GM21529 (cell line): ENCODE results near the gene MAST4.

Source experiments
- ATAC-seq: cut with Tn5 transposase; IDR thresholded peaks from one replicate; pipeline ENCODE4 v1.9.1; 2021; ENCODE audit not compliant: unreplicated experiment

Gene MAST4

GRCh38 chr5:66947458-66947857, 351.3 kb downstream of the MAST4 start:
- no peak for ATAC-seq

- ATAC-seq: no peak
Observed at GRCh38 chr5:66949066-66949465, 352.9 kb downstream of the MAST4 start.

- no peak for ATAC-seq
Observed at GRCh38 chr5:66952153-66952552, 356.0 kb downstream of the MAST4 start.

- no peak for ATAC-seq
Observed at GRCh38 chr5:66956439-66956838, 360.2 kb downstream of the MAST4 start.

- no peak for ATAC-seq
Observed at GRCh38 chr5:66958201-66958979, 362.2 kb downstream of the MAST4 start.

GRCh38 chr5:66958980-66959641, 362.9 kb downstream of the MAST4 start:
- ATAC-seq: no peak

GRCh38 chr5:66959653-66960052, 363.5 kb downstream of the MAST4 start:
- no peak for ATAC-seq

- ATAC-seq: no peak
Observed at GRCh38 chr5:66960369-66961137, 364.4 kb downstream of the MAST4 start.

GRCh38 chr5:66963559-66963971, 367.4 kb downstream of the MAST4 start:
- ATAC-seq: no peak

- no peak for ATAC-seq
Observed at GRCh38 chr5:66966439-66966838, 370.2 kb downstream of the MAST4 start.

- no peak for ATAC-seq
Observed at GRCh38 chr5:66967102-66967501, 370.9 kb downstream of the MAST4 start.

- ATAC-seq: no peak
Observed at GRCh38 chr5:66967826-66968262, 371.7 kb downstream of the MAST4 start.

GRCh38 chr5:66969484-66969883, 373.3 kb downstream of the MAST4 start:
- no peak for ATAC-seq

- no peak for ATAC-seq
Observed at GRCh38 chr5:66969963-66970362, 373.8 kb downstream of the MAST4 start.

- no peak for ATAC-seq
Observed at GRCh38 chr5:66972004-66972403, 375.8 kb downstream of the MAST4 start.

- ATAC-seq: no peak
Observed at GRCh38 chr5:66974256-66974655, 378.1 kb downstream of the MAST4 start.

GRCh38 chr5:66976108-66976507, 379.9 kb downstream of the MAST4 start:
- no peak for ATAC-seq

GRCh38 chr5:66979738-66980137, 383.5 kb downstream of the MAST4 start:
- ATAC-seq: no peak

GRCh38 chr5:66981266-66982055, 385.3 kb downstream of the MAST4 start:
- ATAC-seq: no peak

- no peak for ATAC-seq
Observed at GRCh38 chr5:66982056-66982387, 385.8 kb downstream of the MAST4 start.

GRCh38 chr5:66982470-66982869, 386.3 kb downstream of the MAST4 start:
- no peak for ATAC-seq
